ENCODE results near the gene ANKRA2.

DNA sequence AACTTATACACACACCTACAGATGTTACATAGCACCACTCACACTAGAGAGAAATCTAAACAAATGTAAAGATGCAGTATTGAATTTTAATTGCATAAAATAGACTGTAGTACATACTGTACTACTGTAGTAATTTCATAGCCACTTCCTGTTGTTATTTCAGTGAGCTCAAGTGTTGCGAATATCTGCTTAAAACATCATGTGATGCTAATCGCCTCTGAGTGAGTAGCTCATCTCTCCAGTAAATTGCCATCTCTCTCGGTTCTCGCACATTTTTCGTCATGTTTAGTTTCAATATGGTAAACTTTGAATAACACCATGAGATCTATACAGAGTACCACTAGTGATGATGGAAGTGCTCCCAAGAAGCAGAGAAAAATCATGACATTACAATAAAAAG lies 38.6 kb upstream of the ANKRA2 start:
- TF ChIP-seq, protein P1, sequence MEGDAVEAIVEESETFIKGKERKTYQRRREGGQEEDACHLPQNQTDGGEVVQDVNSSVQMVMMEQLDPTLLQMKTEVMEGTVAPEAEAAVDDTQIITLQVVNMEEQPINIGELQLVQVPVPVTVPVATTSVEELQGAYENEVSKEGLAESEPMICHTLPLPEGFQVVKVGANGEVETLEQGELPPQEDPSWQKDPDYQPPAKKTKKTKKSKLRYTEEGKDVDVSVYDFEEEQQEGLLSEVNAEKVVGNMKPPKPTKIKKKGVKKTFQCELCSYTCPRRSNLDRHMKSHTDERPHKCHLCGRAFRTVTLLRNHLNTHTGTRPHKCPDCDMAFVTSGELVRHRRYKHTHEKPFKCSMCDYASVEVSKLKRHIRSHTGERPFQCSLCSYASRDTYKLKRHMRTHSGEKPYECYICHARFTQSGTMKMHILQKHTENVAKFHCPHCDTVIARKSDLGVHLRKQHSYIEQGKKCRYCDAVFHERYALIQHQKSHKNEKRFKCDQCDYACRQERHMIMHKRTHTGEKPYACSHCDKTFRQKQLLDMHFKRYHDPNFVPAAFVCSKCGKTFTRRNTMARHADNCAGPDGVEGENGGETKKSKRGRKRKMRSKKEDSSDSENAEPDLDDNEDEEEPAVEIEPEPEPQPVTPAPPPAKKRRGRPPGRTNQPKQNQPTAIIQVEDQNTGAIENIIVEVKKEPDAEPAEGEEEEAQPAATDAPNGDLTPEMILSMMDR (IDR thresholded peaks at IDR 0.05): no peak
- TF ChIP-seq POLR2A (IDR thresholded peaks at IDR 0.05): no peak
